SU-DHL-6 (cell line): ENCODE data around the gene GRID1.

ENCODE experiments used
- H2AFZ ChIP-seq: fragments of 200-600 bp; sonication (generic); 2 replicates; pipeline ENCODE4 v1.6.1; 2014; ENCODE audit warnings: low read depth, mild to moderate bottlenecking, moderate library complexity, mixed read lengths, antibody characterized with exemption, low read length; ENCODE audit not compliant: severe bottlenecking
- H3F3A ChIP-seq: fragments of 200-600 bp; shearing (Covaris generic); 2 replicates; pipeline ENCODE4 v1.6.0; 2016; ENCODE audit warnings: antibody characterized with exemption, mild to moderate bottlenecking; ENCODE audit not compliant: insufficient read depth
- H3K27ac ChIP-seq: fragments of 200-600 bp; sonication (generic); 2 replicates; pipeline ENCODE4 v1.5.1; 2016; ENCODE audit warnings: low read depth, mild to moderate bottlenecking, low read length, moderate library complexity, mixed read lengths
- H3K27me3 ChIP-seq: fragments of 200-600 bp; sonication (generic), shearing (Covaris generic); 2 replicates; pipeline ENCODE4 v1.6.0; 2014; ENCODE audit warnings: mild to moderate bottlenecking, low read length
- H3K36me3 ChIP-seq: fragments of 200-600 bp; sonication (generic); 2 replicates; pipeline ENCODE4 v1.6.1; 2014; ENCODE audit warnings: mild to moderate bottlenecking, low read length, mixed read lengths
- H3K4me2 ChIP-seq: fragments of 300-600, 200-600 bp; shearing (Covaris generic), sonication (generic); 2 replicates; pipeline ENCODE4 v1.6.0; 2014; ENCODE audit warnings: low read length, low read depth, mild to moderate bottlenecking; ENCODE audit not compliant: poor library complexity, severe bottlenecking
- H3K4me3 ChIP-seq: fragments of 200-600 bp; sonication (generic); 2 replicates; pipeline ENCODE4 v1.5.1; 2014; ENCODE audit warnings: antibody characterized with exemption, low read length, mild to moderate bottlenecking, mixed read lengths; ENCODE audit not compliant: insufficient read depth, poor library complexity, severe bottlenecking
- H3K79me2 ChIP-seq: fragments of 200-600 bp; sonication (generic); 2 replicates; pipeline ENCODE4 v1.6.1; 2014; ENCODE audit warnings: mild to moderate bottlenecking, low read length, moderate library complexity; ENCODE audit not compliant: insufficient read depth
- H3K9ac ChIP-seq: fragments of 200-600 bp; sonication (generic); 2 replicates; pipeline ENCODE4 v1.7.0; 2014; ENCODE audit warnings: mild to moderate bottlenecking, low read length
- H3K9me2 ChIP-seq: fragments of 200-600 bp; sonication (generic); replicated peaks from 2 replicates; pipeline ENCODE4 v1.6.1; 2014; ENCODE audit warnings: low read length; ENCODE audit not compliant: insufficient read depth
- H3K9me3 ChIP-seq: fragments of 200-600 bp; sonication (generic); 2 replicates; pipeline ENCODE4 v1.6.1; 2014; ENCODE audit warnings: low read length, mixed read lengths; ENCODE audit not compliant: insufficient read depth
- H4K20me1 ChIP-seq: fragments of 200-600 bp; sonication (generic); 2 replicates; pipeline ENCODE4 v1.6.1; 2014; ENCODE audit warnings: low read depth, mild to moderate bottlenecking, antibody characterized with exemption, low read length, moderate library complexity, mixed read lengths
- EZH2phosphoT487 ChIP-seq: fragments of 200-600 bp; sonication (generic), shearing (Covaris generic); conservative IDR thresholded peaks from 2 replicates; pipeline ENCODE4 v1.6.1; 2018; ENCODE audit warnings: mild to moderate bottlenecking, antibody characterized with exemption, low read length, moderate library complexity, mixed read lengths
- TF ChIP-seq, protein P1 (sequence below): fragments of 200-600 bp; sonication (generic); IDR thresholded peaks from one replicate; pipeline ENCODE4 v1.5.1; 2017; ENCODE audit warnings: antibody characterized with exemption, mild to moderate bottlenecking, low read length, moderate library complexity; ENCODE audit not compliant: insufficient read depth, poor library complexity, severe bottlenecking

GRID1 gene

DNA sequence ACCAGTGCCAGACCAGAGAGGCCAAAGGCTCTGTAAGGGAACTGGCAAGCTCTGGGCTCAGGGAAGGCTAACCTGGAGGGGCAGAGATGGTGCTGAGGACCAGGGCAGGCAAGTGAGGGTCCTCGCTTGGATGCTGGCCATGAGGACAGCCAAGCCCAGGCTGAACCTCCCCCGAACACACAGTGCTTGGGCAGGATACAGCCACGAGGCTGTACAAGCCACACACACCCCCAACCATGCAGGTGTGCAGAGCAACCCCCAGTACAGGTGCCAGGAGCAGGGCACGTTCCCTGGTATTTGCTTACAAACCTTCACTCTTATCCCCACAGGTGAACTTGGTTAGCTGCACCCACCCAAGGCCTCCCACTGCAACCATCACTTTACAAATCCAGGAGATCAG, 185.7 kb downstream of the GRID1 start:
- TF ChIP-seq EZH2phosphoT487, result no peak
- TF ChIP-seq, protein P1, sequence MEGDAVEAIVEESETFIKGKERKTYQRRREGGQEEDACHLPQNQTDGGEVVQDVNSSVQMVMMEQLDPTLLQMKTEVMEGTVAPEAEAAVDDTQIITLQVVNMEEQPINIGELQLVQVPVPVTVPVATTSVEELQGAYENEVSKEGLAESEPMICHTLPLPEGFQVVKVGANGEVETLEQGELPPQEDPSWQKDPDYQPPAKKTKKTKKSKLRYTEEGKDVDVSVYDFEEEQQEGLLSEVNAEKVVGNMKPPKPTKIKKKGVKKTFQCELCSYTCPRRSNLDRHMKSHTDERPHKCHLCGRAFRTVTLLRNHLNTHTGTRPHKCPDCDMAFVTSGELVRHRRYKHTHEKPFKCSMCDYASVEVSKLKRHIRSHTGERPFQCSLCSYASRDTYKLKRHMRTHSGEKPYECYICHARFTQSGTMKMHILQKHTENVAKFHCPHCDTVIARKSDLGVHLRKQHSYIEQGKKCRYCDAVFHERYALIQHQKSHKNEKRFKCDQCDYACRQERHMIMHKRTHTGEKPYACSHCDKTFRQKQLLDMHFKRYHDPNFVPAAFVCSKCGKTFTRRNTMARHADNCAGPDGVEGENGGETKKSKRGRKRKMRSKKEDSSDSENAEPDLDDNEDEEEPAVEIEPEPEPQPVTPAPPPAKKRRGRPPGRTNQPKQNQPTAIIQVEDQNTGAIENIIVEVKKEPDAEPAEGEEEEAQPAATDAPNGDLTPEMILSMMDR, result no peak
- H3K9ac ChIP-seq, result no peak overlapping the region
- no peaks in the 10 kb centered on the region for H3K79me2 ChIP-seq
- no peak overlapping the region for H3K4me3 ChIP-seq
- H3F3A ChIP-seq, result no peaks in the 10 kb centered on the region
- H3K27ac ChIP-seq, result no peak overlapping the region
- H3K36me3 ChIP-seq, result no peaks in the 10 kb centered on the region
- H3K9me3 ChIP-seq, result no peaks in the 10 kb centered on the region
- no peak overlapping the region for H3K4me2 ChIP-seq
- H3K27me3 ChIP-seq, result no peaks in the 10 kb centered on the region
- H3K9me2 ChIP-seq, result no peaks in the 10 kb centered on the region
- H4K20me1 ChIP-seq, result no peaks in the 10 kb centered on the region
- no peak overlapping the region for H2AFZ ChIP-seq

DNA sequence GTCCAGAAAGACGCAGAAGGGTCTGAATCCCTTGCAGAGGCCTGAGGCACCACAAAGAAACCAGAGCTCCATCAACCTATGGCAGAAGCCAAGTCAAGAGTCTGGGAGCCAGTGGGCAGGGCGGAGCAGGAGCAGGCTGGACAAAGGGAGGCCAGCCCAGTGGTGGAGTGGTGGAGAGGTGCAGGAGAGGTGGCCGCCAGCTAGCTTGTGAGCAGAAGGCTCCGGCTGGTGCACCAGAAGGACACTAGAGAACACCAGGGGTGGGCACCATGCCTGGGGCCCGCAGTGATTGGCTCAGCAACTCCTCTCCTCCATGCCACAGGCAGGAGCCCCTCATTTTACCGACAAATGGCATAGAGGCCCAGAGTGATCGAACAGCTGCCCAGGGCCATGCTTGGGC, 186.6 kb downstream of the GRID1 start:
- Histone ChIP-seq H3K9ac (no peak overlapping the region), H3K36me3 (no peaks in the 10 kb centered on the region), H2AFZ (no peak overlapping the region), H3K79me2 (no peaks in the 10 kb centered on the region), H3K27ac (no peak overlapping the region), H3F3A (no peaks in the 10 kb centered on the region), H3K9me2 (no peaks in the 10 kb centered on the region), H3K4me3 (no peak overlapping the region), H4K20me1 (no peaks in the 10 kb centered on the region), H3K4me2 (no peak overlapping the region), H3K9me3 (no peaks in the 10 kb centered on the region), H3K27me3 (no peaks in the 10 kb centered on the region)
- TF ChIP-seq, protein P1, result no peak
- no peak for TF ChIP-seq EZH2phosphoT487

DNA sequence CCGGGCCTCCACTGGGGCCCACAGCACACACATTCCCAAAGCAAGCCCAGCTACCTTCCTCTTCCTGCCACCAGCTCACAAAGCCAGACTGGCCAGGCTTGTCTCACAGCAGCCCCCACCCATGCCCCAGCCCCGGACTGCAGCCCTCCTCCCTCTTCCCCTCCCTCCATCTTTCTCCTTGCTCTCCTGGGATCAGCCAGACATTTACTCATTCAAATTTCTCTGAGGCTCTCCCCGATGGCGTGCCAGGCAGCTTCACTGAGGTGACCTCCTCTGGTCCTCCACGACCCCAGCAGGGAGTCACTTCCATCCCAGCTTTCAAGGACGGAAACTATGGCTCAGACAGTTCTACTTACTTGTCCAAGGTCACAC, 187.5 kb downstream of the GRID1 start:
- Histone ChIP-seq H4K20me1 (no peaks in the 10 kb centered on the region), H3K9me2 (no peaks in the 10 kb centered on the region), H3K9ac (no peak overlapping the region), H3F3A (no peaks in the 10 kb centered on the region), H3K36me3 (no peaks in the 10 kb centered on the region), H2AFZ (no peak overlapping the region), H3K4me3 (no peak overlapping the region), H3K4me2 (no peak overlapping the region), H3K27me3 (no peaks in the 10 kb centered on the region), H3K79me2 (no peaks in the 10 kb centered on the region), H3K9me3 (no peaks in the 10 kb centered on the region), H3K27ac (no peak overlapping the region)
- TF ChIP-seq, protein P1, result no peak
- TF ChIP-seq EZH2phosphoT487, result no peak
